ENCODE data around the gene PDAP1. TPM values are rescaled to one million over a fixed set of nuclear protein-coding genes. Genes with fewer than 3 reads are reported as not detected.

PDAP1 gene
- total and polyA plus RNA-seq, 2 of the 13 experiments (the other 11 are each of a cell fraction or from before 2014, with no cell fraction given): 13.0 to 100 TPM

GRCh38 chr7:99408379-99409191 is at the start of gene PDAP1, which contains the start of gene BUD31 (continued):
- TF ChIP-seq BCLAF1 (IDR thresholded peaks at IDR 0.05) (no peak), GTF3A (CRISPR knock-in tag; conservative IDR thresholded peaks at IDR 0.05) (no peak), SRF (IDR thresholded peaks at IDR 0.05; ENCODE audit: low read depth, low read length) (no peak), KDM5B (CRISPR knock-in tag; IDR thresholded peaks at IDR 0.05; ENCODE audit: borderline replicate concordance) (no peak), ZNF652 (CRISPR knock-in tag; IDR thresholded peaks at IDR 0.05; ENCODE audit: borderline replicate concordance, low read depth) (0 out of 2 replicates have a peak, but pooled peaks have one; percentile 10), AHDC1 (CRISPR knock-in tag; IDR thresholded peaks at IDR 0.05; ENCODE audit: borderline replicate concordance) (no peak), IRF2 (CRISPR knock-in tag; IDR thresholded peaks at IDR 0.05) (peak; percentile 91), KDM5A (IDR thresholded peaks at IDR 0.05; ENCODE audit: borderline replicate concordance, low read length) (peak; percentile 80), PAXIP1 (CRISPR knock-in tag; conservative IDR thresholded peaks at IDR 0.05) (peak; percentile 62), BRD4 (CRISPR knock-in tag; IDR thresholded peaks at IDR 0.05) (peak; percentile 23; the same call in 1 of the 2 replicates), TCF7 (IDR thresholded peaks at IDR 0.05; ENCODE audit: low read depth) (no peak), NPAS2 (CRISPR knock-in tag; IDR thresholded peaks at IDR 0.05; ENCODE audit: borderline replicate concordance) (no peak), KDM6A (CRISPR knock-in tag; IDR thresholded peaks at IDR 0.05; ENCODE audit: low read depth) (0 out of 2 replicates have a peak, but pooled peaks have one; percentile 22), SIN3B (IDR thresholded peaks at IDR 0.05; ENCODE audit: low read length) (no peak; the same call in 1 of the 2 replicates), HNF1B (CRISPR knock-in tag; IDR thresholded peaks at IDR 0.05) (peak; percentile 96)
